Stimulated activated naive B cell treated with anti-CD40 and anti-IgM and Interleukin-4, amounts not matched to agents 10 μg/mL and 1 μg/mL and 100 μg/mL, for 72 hours (primary cell): ENCODE measurements around the gene CTSL.

Experiments used
- ATAC-seq, 2 donors: fragments of 150-1000 bp; cut with Tn5 transposase; replicated peaks; 2 replicates each; pipeline ENCODE4 v1.10.0; 2021; ENCODE audit warnings: moderate library complexity in 1 of 2
- DNase-seq: peaks from one replicate; pipeline ENCODE4 v3.0.0; 2021
- H3K27ac Mint-ChIP-seq: one replicate; pipeline ENCODE4 v1.8.0; 2022; ENCODE audit warnings: mild to moderate bottlenecking, mixed read lengths
- H3K27me3 Mint-ChIP-seq, 2 donors: one replicate each; pipeline ENCODE4 v1.8.0; 2022; ENCODE audit warnings: mixed read lengths in 2 of 2
- H3K36me3 Mint-ChIP-seq, 2 donors: one replicate each; pipeline ENCODE4 v1.8.0; 2022; ENCODE audit warnings: mixed read lengths in 2 of 2, mild to moderate bottlenecking in 1 of 2
- H3K4me1 Mint-ChIP-seq, 2 donors: one replicate each; pipeline ENCODE4 v1.8.0; 2022; ENCODE audit warnings: mixed read lengths in 2 of 2, mild to moderate bottlenecking in 1 of 2
- H3K4me3 Mint-ChIP-seq, 2 donors: one replicate each; pipeline ENCODE4 v1.8.0; 2022; ENCODE audit warnings: mild to moderate bottlenecking in 2 of 2, mixed read lengths in 2 of 2, moderate library complexity in 1 of 2
- H3K9me3 Mint-ChIP-seq, 2 donors: one replicate each; pipeline ENCODE4 v1.8.0; 2022; ENCODE audit warnings: mixed read lengths in 2 of 2, mild to moderate bottlenecking in 1 of 2

Gene CTSL

GRCh38 chr9:87725900-87726709 is at the start of gene CTSL:
Gene CTSL, plus strand, starts transcription at chr9:87726119. Its CDS starts 1,485 bp downstream, at chr9:87727604.
- peak; percentile 64 to 72 for ATAC-seq
- no peak for DNase-seq
- Mint-ChIP-seq H3K9me3 (peaks cover 1 to 5% of the 10 kb centered on the region in 2 donors), H3K36me3 (peaks cover 3% of the 10 kb centered on the region in 2 donors), H3K4me3 (peak within 1 kb of the TSS; percentile 82 to 88), H3K27ac (peak within 1 kb of the TSS; percentile 59), H3K27me3 (peaks cover 46 to 68% of the 10 kb centered on the region in 2 donors), H3K4me1 (peaks cover 4 to 13% of the 10 kb centered on the region in 2 donors)

GRCh38 chr9:87676976-87677775 is 48.7 kb upstream of the CTSL start:
- H3K4me3 Mint-ChIP-seq: no peak overlapping the region
- H3K9me3 Mint-ChIP-seq: no peaks in the 10 kb centered on the region
- ATAC-seq (no peak), DNase-seq (no peak)
- no peak overlapping the region for H3K27ac Mint-ChIP-seq
- H3K36me3 Mint-ChIP-seq: no peaks in the 10 kb centered on the region
- no peaks in the 10 kb centered on the region for H3K4me1 Mint-ChIP-seq
- peaks cover 3 to 8% of the 10 kb centered on the region in 2 donors for H3K27me3 Mint-ChIP-seq

- peaks cover 3 to 8% of the 10 kb centered on the region in 2 donors for H3K27me3 Mint-ChIP-seq
- no peak overlapping the region for H3K4me3 Mint-ChIP-seq
- H3K9me3 Mint-ChIP-seq: no peaks in the 10 kb centered on the region
- ATAC-seq (no peak), DNase-seq (no peak)
- no peaks in the 10 kb centered on the region for H3K36me3 Mint-ChIP-seq
- H3K27ac Mint-ChIP-seq: no peak overlapping the region
- H3K4me1 Mint-ChIP-seq: no peaks in the 10 kb centered on the region
Measured at GRCh38 chr9:87677776-87678587, 47.9 kb upstream of the CTSL start.

- ATAC-seq: no peak
- no peak for DNase-seq
- Mint-ChIP-seq H3K27ac (no peak overlapping the region), H3K36me3 (no peaks in the 10 kb centered on the region), H3K4me1 (no peaks in the 10 kb centered on the region), H3K9me3 (no peaks in the 10 kb centered on the region), H3K4me3 (no peak overlapping the region), H3K27me3 (peaks cover 0 to 8% of the 10 kb centered on the region in 2 donors)
Measured at GRCh38 chr9:87678650-87679355, 47.1 kb upstream of the CTSL start.

- Mint-ChIP-seq H3K36me3 (no peaks in the 10 kb centered on the region), H3K9me3 (no peaks in the 10 kb centered on the region), H3K27me3 (peaks cover 0 to 8% of the 10 kb centered on the region in 2 donors), H3K4me3 (no peak overlapping the region), H3K4me1 (peaks cover 6 to 15% of the 10 kb centered on the region in 2 donors), H3K27ac (no peak overlapping the region)
- DNase-seq (no peak), ATAC-seq (no peak)
Measured at GRCh38 chr9:87681271-87682061, 44.5 kb upstream of the CTSL start.

GRCh38 chr9:87682085-87682484 is 43.8 kb upstream of the CTSL start:
- Mint-ChIP-seq H3K9me3 (no peaks in the 10 kb centered on the region), H3K36me3 (no peaks in the 10 kb centered on the region), H3K27ac (no peak overlapping the region), H3K27me3 (peaks cover 0 to 3% of the 10 kb centered on the region in 2 donors), H3K4me3 (no peak overlapping the region), H3K4me1 (peaks cover 6 to 15% of the 10 kb centered on the region in 2 donors)
- DNase-seq (no peak), ATAC-seq (no peak)

GRCh38 chr9:87682618-87683017 is 43.3 kb upstream of the CTSL start:
- no peak overlapping the region for H3K27ac Mint-ChIP-seq
- H3K9me3 Mint-ChIP-seq: no peaks in the 10 kb centered on the region
- no peaks in the 10 kb centered on the region for H3K27me3 Mint-ChIP-seq
- ATAC-seq (no peak), DNase-seq (no peak)
- H3K36me3 Mint-ChIP-seq: no peaks in the 10 kb centered on the region
- H3K4me1 Mint-ChIP-seq: peaks cover 6 to 15% of the 10 kb centered on the region in 2 donors
- H3K4me3 Mint-ChIP-seq: no peak overlapping the region

GRCh38 chr9:87683751-87684626 is 41.9 kb upstream of the CTSL start:
- Mint-ChIP-seq H3K27me3 (no peaks in the 10 kb centered on the region), H3K4me3 (no peak overlapping the region), H3K4me1 (peaks cover 6 to 15% of the 10 kb centered on the region in 2 donors), H3K36me3 (no peaks in the 10 kb centered on the region), H3K27ac (peak overlapping the region; percentile 20), H3K9me3 (no peaks in the 10 kb centered on the region)
- ATAC-seq: no peak
- DNase-seq: no peak

GRCh38 chr9:87684627-87685219 is 41.2 kb upstream of the CTSL start:
- Mint-ChIP-seq H3K9me3 (no peaks in the 10 kb centered on the region), H3K27ac (no peak overlapping the region), H3K4me3 (no peak overlapping the region), H3K4me1 (peaks cover 6 to 15% of the 10 kb centered on the region in 2 donors), H3K36me3 (no peaks in the 10 kb centered on the region), H3K27me3 (no peaks in the 10 kb centered on the region)
- no peak for DNase-seq
- ATAC-seq: no peak

- H3K9me3 Mint-ChIP-seq: peaks cover 0 to 1% of the 10 kb centered on the region in 2 donors
- ATAC-seq: no peak
Measured at GRCh38 chr9:87685441-87685840, 40.5 kb upstream of the CTSL start.

GRCh38 chr9:87685871-87686519 is 39.9 kb upstream of the CTSL start:
- Mint-ChIP-seq H3K4me1 (peaks cover 6 to 15% of the 10 kb centered on the region in 2 donors), H3K9me3 (peaks cover under 1 to 1% of the 10 kb centered on the region in 2 donors), H3K27ac (no peak overlapping the region), H3K4me3 (peak overlapping the region in 1 of 2 donors; percentile 14), H3K27me3 (no peaks in the 10 kb centered on the region), H3K36me3 (no peaks in the 10 kb centered on the region)
- no peak for DNase-seq
- peak; percentile 29 to 34 for ATAC-seq

More at GRCh38 chr9:87685441-87685840, 40.5 kb upstream of the CTSL start:
- Mint-ChIP-seq H3K27me3 (no peaks in the 10 kb centered on the region), H3K4me1 (peaks cover 6 to 15% of the 10 kb centered on the region in 2 donors), H3K27ac (no peak overlapping the region), H3K36me3 (no peaks in the 10 kb centered on the region), H3K4me3 (no peak overlapping the region)
- no peak for DNase-seq
